Vagina (tissue), 2 donors: Measurements from ENCODE around the gene GHR. TPM values are rescaled to one million over a fixed set of nuclear protein-coding genes. Genes with fewer than 3 reads are reported as not detected.

Source experiments
- DNase-seq, 2 donors: peaks; one replicate each; pipeline ENCODE4 v3.0.0-alpha.2; 2017; ENCODE audit errors: extremely low spot score in 2 of 2
- H3K27ac ChIP-seq: fragments of 200-600 bp; sonication (generic); one replicate; pipeline ENCODE4 v1.5.1; 2019
- H3K27me3 ChIP-seq: fragments of 200-600 bp; sonication (generic); one replicate; pipeline ENCODE4 v1.5.1; 2019
- H3K36me3 ChIP-seq, 2 donors: fragments of 200-600 bp; sonication (generic); one replicate each; pipeline ENCODE4 v1.5.1; 2017 to 2019
- H3K4me1 ChIP-seq: fragments of 200-600 bp; sonication (generic); one replicate; pipeline ENCODE4 v1.5.1; 2019
- H3K4me3 ChIP-seq, 2 donors: fragments of 200-600 bp; sonication (generic); 1 replicate in 1 of 2; 2 replicates in 1 of 2; pipeline ENCODE4 v1.5.1; 2016 to 2019
- H3K9me3 ChIP-seq: fragments of 200-600 bp; sonication (generic); one replicate; pipeline ENCODE4 v1.5.1; 2019
- POLR2A ChIP-seq, 2 donors: fragments of 450-650 bp; IDR thresholded peaks; one replicate each; pipeline ENCODE4 v1.6.1; 2017; ENCODE audit warnings: antibody characterized with exemption in 2 of 2, mild to moderate bottlenecking in 2 of 2, moderate library complexity in 2 of 2
- POLR2AphosphoS5 ChIP-seq, 2 donors: sonication (generic); formaldehyde crosslinking; IDR thresholded peaks; one replicate each; pipeline ENCODE4 v1.9.0; 2017; ENCODE audit warnings: antibody characterized with exemption in 2 of 2, mild to moderate bottlenecking in 2 of 2, low read depth in 1 of 2; ENCODE audit not compliant: insufficient read depth in 1 of 2
- intact Hi-C: fragments of 100-400 bp; cut with DNase I; formaldehyde crosslinking; loops from one replicate; pipeline ENCODE4 v1.15.1; 2023
- total RNA-seq: library from RNA; depleted of rRNA; stranded (reverse); fragments of >200 nt; gene quantifications from one replicate; pipeline ENCODE4 v1.2.3, GENCODE V29; 2016
- TF ChIP-seq, protein P1 (sequence below), 3 experiments: fragments of 450-650 bp in 2 of 3; fragments of 200-600 bp in 1 of 3; sonication (generic) in 1 of 3; IDR thresholded peaks; one replicate each; pipeline ENCODE4 v1.5.1; 2017 to 2019; ENCODE audit warnings: antibody characterized with exemption in 3 of 3, mild to moderate bottlenecking in 2 of 3, moderate library complexity in 2 of 3

The GHR gene
- total RNA-seq, 1 donor from 2014 or later, result 16.7 TPM

- TF ChIP-seq POLR2A (IDR thresholded peaks at IDR 0.05) (no peak), POLR2AphosphoS5 (IDR thresholded peaks at IDR 0.05; ENCODE audit: insufficient read depth in 1 of 2, low read depth in 1 of 2) (no peak)
- TF ChIP-seq, protein P1, sequence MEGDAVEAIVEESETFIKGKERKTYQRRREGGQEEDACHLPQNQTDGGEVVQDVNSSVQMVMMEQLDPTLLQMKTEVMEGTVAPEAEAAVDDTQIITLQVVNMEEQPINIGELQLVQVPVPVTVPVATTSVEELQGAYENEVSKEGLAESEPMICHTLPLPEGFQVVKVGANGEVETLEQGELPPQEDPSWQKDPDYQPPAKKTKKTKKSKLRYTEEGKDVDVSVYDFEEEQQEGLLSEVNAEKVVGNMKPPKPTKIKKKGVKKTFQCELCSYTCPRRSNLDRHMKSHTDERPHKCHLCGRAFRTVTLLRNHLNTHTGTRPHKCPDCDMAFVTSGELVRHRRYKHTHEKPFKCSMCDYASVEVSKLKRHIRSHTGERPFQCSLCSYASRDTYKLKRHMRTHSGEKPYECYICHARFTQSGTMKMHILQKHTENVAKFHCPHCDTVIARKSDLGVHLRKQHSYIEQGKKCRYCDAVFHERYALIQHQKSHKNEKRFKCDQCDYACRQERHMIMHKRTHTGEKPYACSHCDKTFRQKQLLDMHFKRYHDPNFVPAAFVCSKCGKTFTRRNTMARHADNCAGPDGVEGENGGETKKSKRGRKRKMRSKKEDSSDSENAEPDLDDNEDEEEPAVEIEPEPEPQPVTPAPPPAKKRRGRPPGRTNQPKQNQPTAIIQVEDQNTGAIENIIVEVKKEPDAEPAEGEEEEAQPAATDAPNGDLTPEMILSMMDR (IDR thresholded peaks at IDR 0.05), result no peak
- Histone ChIP-seq H3K9me3 (no peaks in the 10 kb centered on the region), H3K27ac (no peak overlapping the region), H3K27me3 (no peaks in the 10 kb centered on the region), H3K4me1 (no peaks in the 10 kb centered on the region), H3K4me3 (no peak overlapping the region), H3K36me3 (no peaks in the 10 kb centered on the region)
- intact Hi-C loops, result no loop called here
- no peak for DNase-seq
Observed at GRCh38 chr5:42666869-42667268, 243.6 kb downstream of the GHR start.

DNA sequence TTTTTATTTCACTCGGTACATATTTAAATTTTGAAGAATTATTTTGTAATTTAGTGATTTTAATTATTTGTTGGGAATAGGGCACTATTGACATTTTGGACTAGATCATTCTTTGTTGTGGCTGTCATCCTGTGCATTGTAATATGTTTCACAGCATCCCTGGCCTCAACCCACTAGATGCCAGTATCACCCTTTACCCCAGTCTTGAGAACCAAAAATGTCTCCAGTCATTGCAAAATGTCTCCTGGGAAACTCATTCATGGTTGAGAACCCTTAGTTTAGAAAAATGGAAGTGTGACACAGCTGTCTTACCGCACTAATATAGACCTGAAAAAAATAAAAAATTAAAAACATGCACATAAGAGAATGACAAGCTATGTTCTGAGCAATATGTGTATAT lies 245.0 kb downstream of the GHR start:
- H3K27me3 ChIP-seq, result no peaks in the 10 kb centered on the region
- TF ChIP-seq POLR2A (IDR thresholded peaks at IDR 0.05), result no peak
- TF ChIP-seq, protein P1 (IDR thresholded peaks at IDR 0.05), result no peak
- no peak for TF ChIP-seq POLR2AphosphoS5 (IDR thresholded peaks at IDR 0.05; ENCODE audit: insufficient read depth in 1 of 2, low read depth in 1 of 2)
- DNase-seq, result no peak
- intact Hi-C loops, result no loop called here
- H3K4me3 ChIP-seq, result no peak overlapping the region
- no peaks in the 10 kb centered on the region for H3K4me1 ChIP-seq
- H3K9me3 ChIP-seq, result no peaks in the 10 kb centered on the region
- no peaks in the 10 kb centered on the region for H3K36me3 ChIP-seq
- no peak overlapping the region for H3K27ac ChIP-seq

- no peak overlapping the region for H3K4me3 ChIP-seq
- intact Hi-C loops, result no loop called here
- H3K36me3 ChIP-seq, result no peaks in the 10 kb centered on the region
- H3K27ac ChIP-seq, result no peak overlapping the region
- DNase-seq, result no peak
- TF ChIP-seq POLR2A (IDR thresholded peaks at IDR 0.05) (no peak), POLR2AphosphoS5 (IDR thresholded peaks at IDR 0.05; ENCODE audit: insufficient read depth in 1 of 2, low read depth in 1 of 2) (no peak)
- TF ChIP-seq, protein P1 (IDR thresholded peaks at IDR 0.05), result no peak
- no peaks in the 10 kb centered on the region for H3K27me3 ChIP-seq
- no peaks in the 10 kb centered on the region for H3K4me1 ChIP-seq
- H3K9me3 ChIP-seq, result no peaks in the 10 kb centered on the region
Observed at GRCh38 chr5:42672925-42673324, 249.7 kb downstream of the GHR start.

DNA sequence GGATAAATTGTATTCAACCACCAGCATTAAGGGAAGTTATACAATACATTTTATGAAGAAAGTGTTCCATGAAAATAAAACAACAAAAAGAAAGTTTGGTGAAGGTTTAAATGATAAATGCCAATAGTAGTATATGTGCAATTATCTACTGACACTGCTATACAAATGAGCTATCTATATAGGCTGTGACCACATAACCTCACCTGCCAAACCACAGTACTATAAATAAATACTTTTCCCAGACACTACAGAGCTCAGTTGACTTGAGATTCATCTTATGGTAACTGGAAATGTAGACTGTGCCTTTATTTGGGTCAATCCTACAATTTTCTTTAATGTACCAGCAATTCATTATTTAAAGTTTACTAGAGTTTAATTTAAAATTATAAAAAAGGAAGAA lies 252.4 kb downstream of the GHR start:
- Histone ChIP-seq H3K9me3 (no peaks in the 10 kb centered on the region), H3K27ac (no peak overlapping the region), H3K4me1 (no peaks in the 10 kb centered on the region), H3K36me3 (no peaks in the 10 kb centered on the region), H3K4me3 (no peak overlapping the region), H3K27me3 (no peaks in the 10 kb centered on the region)
- TF ChIP-seq, protein P1 (IDR thresholded peaks at IDR 0.05), result no peak
- no peak for TF ChIP-seq POLR2A (IDR thresholded peaks at IDR 0.05)
- intact Hi-C loops, result no loop called here
- DNase-seq, result no peak

GRCh38 chr5:42676362-42676761 lies 253.1 kb downstream of the GHR start:
- TF ChIP-seq POLR2A (IDR thresholded peaks at IDR 0.05) (no peak), POLR2AphosphoS5 (IDR thresholded peaks at IDR 0.05; ENCODE audit: insufficient read depth in 1 of 2, low read depth in 1 of 2) (no peak)
- TF ChIP-seq, protein P1 (IDR thresholded peaks at IDR 0.05), result no peak
- Histone ChIP-seq H3K9me3 (no peaks in the 10 kb centered on the region), H3K36me3 (no peaks in the 10 kb centered on the region), H3K4me1 (no peaks in the 10 kb centered on the region), H3K27ac (no peak overlapping the region), H3K4me3 (no peak overlapping the region), H3K27me3 (no peaks in the 10 kb centered on the region)
- no peak for DNase-seq
- intact Hi-C loops, result no loop called here
